K562 (cell line): ENCODE data around the gene CAMK1D. TPM values are rescaled to one million over a fixed set of nuclear protein-coding genes. Genes with fewer than 3 reads are reported as not detected.

Source experiments
- ATAC-seq: fragments of 200-7000 bp; cut with Tn5 transposase; 3 replicates; pipeline ENCODE4 v1.9.1; 2020; ENCODE audit warnings: moderate library complexity
- BruUV-seq: library from RNA; stranded (reverse); fragments of 400-500 nt; replicated peaks from 2 replicates; lab custom pipeline; 2021; lab: Mats Ljungman, UMichigan
- CTCF ChIA-PET: fragments of 300-600 bp; formaldehyde crosslinking; extraction: SDS; loops from one replicate; lab custom pipeline; 2021; ENCODE audit warnings: low intra/inter-chr PET ratio; lab: Yijun Ruan, JAX
- POLR2A ChIA-PET: fragments of 300-600, 350-650 bp; sonication (Branson Sonifier 250); formaldehyde crosslinking; extraction: SDS; loops from one replicate; lab custom pipeline; 2021; ENCODE audit warnings: antibody characterized with exemption, inconsistent platforms; lab: Yijun Ruan, JAX
- DNase-seq, 4 experiments: peaks; one replicate each; pipeline versions ENCODE4 v3.0.0 to v3.0.0-alpha.2; 2011 to 2018; ENCODE audit warnings: low spot score in 3 of 4, mixed read lengths in 3 of 4; ENCODE audit errors: extremely low read depth in 1 of 4
- FAIRE-seq: peaks from 2 replicates; lab custom pipeline; 2011; peaks lifted over from hg19 to GRCh38; lab: Jason Lieb, UNC
- H2AFZ ChIP-seq: 2 replicates; pipeline ENCODE4 v1.6.0; 2011; ENCODE audit warnings: low read depth, low read length, control low read depth, inconsistent platforms
- H3K27ac ChIP-seq: fragments of 200-600 bp; 3 replicates; pipeline ENCODE4 v1.8.0; 2011; ENCODE audit warnings: low read depth, mild to moderate bottlenecking, control low read depth, inconsistent platforms, low read length, moderate library complexity, mixed read lengths; ENCODE audit errors: extremely low read depth
- H3K27me3 ChIP-seq, 2 experiments: fragments of 300-600 bp in 1 of 2; 2 replicates in 1 of 2; 3 replicates in 1 of 2; pipeline versions ENCODE4 v1.6.0 to v1.8.0; 2011; ENCODE audit warnings: inconsistent platforms in 2 of 2, low read length in 2 of 2, mild to moderate bottlenecking in 1 of 2, mixed read lengths in 1 of 2, moderate library complexity in 1 of 2; ENCODE audit not compliant: control insufficient read depth in 2 of 2, insufficient read depth in 2 of 2
- H3K36me3 ChIP-seq: fragments of 300-600 bp; 3 replicates; pipeline ENCODE4 v1.8.0; 2011; ENCODE audit warnings: mild to moderate bottlenecking, low read length, inconsistent platforms; ENCODE audit not compliant: control insufficient read depth, insufficient read depth
- H3K4me1 ChIP-seq, 2 experiments: fragments of 200-600 bp in 1 of 2; replicated peaks in 1 of 2; 2 replicates in 1 of 2; 3 replicates in 1 of 2; pipeline versions ENCODE4 v1.5.1 to v1.8.0; 2011; ENCODE audit warnings: inconsistent platforms in 2 of 2, low read length in 2 of 2, mild to moderate bottlenecking in 1 of 2, mixed read lengths in 1 of 2, moderate library complexity in 1 of 2; ENCODE audit not compliant: control insufficient read depth in 2 of 2, insufficient read depth in 2 of 2
- H3K4me2 ChIP-seq: 2 replicates; pipeline ENCODE4 v1.6.1; 2011; ENCODE audit warnings: low read length, control low read depth, inconsistent platforms, mixed read lengths; ENCODE audit not compliant: insufficient read depth
- H3K4me3 ChIP-seq: fragments of 200-600 bp; sonication (generic), shearing (Covaris generic); 2 replicates; pipeline ENCODE4 v1.5.1; 2016; ENCODE audit warnings: control low read depth, inconsistent platforms
- H3K79me2 ChIP-seq: fragments of 200-600 bp; 3 replicates; pipeline ENCODE4 v1.8.0; 2011; ENCODE audit warnings: low read length, inconsistent platforms; ENCODE audit not compliant: control insufficient read depth, insufficient read depth
- H3K9ac ChIP-seq, 2 experiments: 2 replicates each; pipeline versions ENCODE4 v1.6.0 to v1.6.1; 2011; ENCODE audit warnings: low read depth in 2 of 2, low read length in 2 of 2, control low read depth in 1 of 2, inconsistent platforms in 1 of 2, mild to moderate bottlenecking in 1 of 2, mixed read lengths in 1 of 2; ENCODE audit not compliant: insufficient read depth in 1 of 2
- H3K9me1 ChIP-seq: one replicate; pipeline ENCODE4 v1.6.0; 2011; ENCODE audit warnings: inconsistent platforms, mild to moderate bottlenecking, low read length, moderate library complexity; ENCODE audit not compliant: control insufficient read depth, insufficient read depth
- H3K9me3 ChIP-seq: replicated peaks from 2 replicates; pipeline ENCODE4 v1.5.1; 2011; ENCODE audit warnings: low read depth, low read length, inconsistent platforms; ENCODE audit not compliant: control insufficient read depth, insufficient read depth
- H4K20me1 ChIP-seq: replicated peaks from 2 replicates; pipeline ENCODE4 v1.6.1; 2011; ENCODE audit warnings: low read length, inconsistent platforms, mixed read lengths; ENCODE audit not compliant: control insufficient read depth, insufficient read depth
- CCNT2 ChIP-seq: IDR thresholded peaks from 2 replicates; pipeline ENCODE4 v1.6.1; 2011; ENCODE audit warnings: borderline replicate concordance, low read depth, mild to moderate bottlenecking, moderate library complexity, mixed read lengths, low read length; ENCODE audit not compliant: insufficient read length; ENCODE audit errors: extremely low read depth
- ETV1 ChIP-seq: fragments of 450-650 bp; conservative IDR thresholded peaks from 2 replicates; pipeline ENCODE4 v1.6.1; 2016; ENCODE audit warnings: missing genetic modification characterization, control low read depth, low read depth, missing compliant biosample characterization
- MLX ChIP-seq, 2 experiments: fragments of 450-650 bp in 1 of 2; sonication (generic) in 1 of 2; formaldehyde crosslinking; conservative IDR thresholded peaks; 2 replicates each; pipeline versions ENCODE4 v1.4.0 to v1.8.1; 2020 to 2022; ENCODE audit warnings: mild to moderate bottlenecking in 1 of 2, missing genetic modification reagents in 1 of 2
- SMARCB1 ChIP-seq: IDR thresholded peaks from 2 replicates; pipeline ENCODE4 v1.6.1; 2011; ENCODE audit warnings: improper control_type of control experiment, low read depth; ENCODE audit not compliant: insufficient read length
- SMARCC2 ChIP-seq: fragments of 450-650 bp; IDR thresholded peaks from 2 replicates; pipeline ENCODE4 v1.6.1; 2017; ENCODE audit warnings: antibody characterized with exemption, moderate library complexity, mild to moderate bottlenecking, low read depth
- ZNF655 ChIP-seq: fragments of 250-450 bp; sonication (Bioruptor Pico); IDR thresholded peaks from 2 replicates; pipeline ENCODE4 v1.5.0; 2021
- WGBS: fragments of 100-300 bp; shearing (Covaris generic); methylation state at CpG from one replicate; pipeline ENCODE4 v1.1.6; 2016; ENCODE audit warnings: low coverage, mixed read lengths; ENCODE audit not compliant: insufficient coverage; ENCODE audit errors: missing lambda C conversion rate; 5-methylcytosine and 5-hydroxymethylcytosine counted together
- in situ Hi-C: fragments of 300-500 bp; cut with MboI; formaldehyde crosslinking; loops from 4 replicates; pipeline ENCODE4 v1.15.0; 2018; ENCODE audit warnings: inconsistent platforms, mixed read lengths
- intact Hi-C: fragments of 100-400 bp; cut with micrococcal nuclease; formaldehyde crosslinking; loops from 2 replicates; pipeline ENCODE4 v1.14.2; 2022
- polyA plus RNA-seq, 8 experiments: library from polyadenylated mRNA; depleted of rRNA in 4 of 8; stranded (reverse) in 5 of 8; unstranded in 3 of 8; fragments of >200 nt; fragmentation: Nextera tagmentation in 2 of 8; fragmentation: Illumina TruSeq in 1 of 8; extraction: Ambion mirVana in 2 of 8; extraction: Trizol in 1 of 8; gene quantifications; 2 replicates each; pipeline versions ENCODE4 v1.2.1 to v1.2.3, GENCODE V29; 2011 to 2014; ENCODE audit warnings: inconsistent platforms in 1 of 8, missing spikeins in 1 of 8
- total RNA-seq, 7 experiments: library from RNA; depleted of rRNA in 6 of 7; stranded (reverse); fragments of >200 nt in 6 of 7; fragmentation: Illumina TruSeq in 2 of 7; extraction: Trizol in 2 of 7; gene quantifications; 2 replicates each; pipeline versions ENCODE4 v1.2.1 to v1.2.3, GENCODE V29; 2011 to 2021; ENCODE audit warnings: low replicate concordance in 1 of 7
- TF ChIP-seq, protein P1 (sequence below): fragments of 450-650 bp; IDR thresholded peaks from 2 replicates; pipeline ENCODE4 v1.6.1; 2016; ENCODE audit warnings: low read depth

CAMK1D gene
- total and polyA plus RNA-seq, 9 of the 15 experiments (the other 6 are each of a cell fraction or from before 2014, with no cell fraction given), result 0.12 to 0.24 (median 0.20) TPM; not detected in 5

- in situ Hi-C loops (no loop called here), intact Hi-C loops (no loop called here)
- no TSS peak for BruUV-seq
- no peak for DNase-seq
- no peaks in the 10 kb centered on the region; a peak in 1 of 5 replicates for H3K4me1 ChIP-seq
- H3K4me3 ChIP-seq, result no peak overlapping the region
- H4K20me1 ChIP-seq, result no peaks in the 10 kb centered on the region
- H3K27ac ChIP-seq, result no peak overlapping the region
- no peak overlapping the region for H3K4me2 ChIP-seq
- H2AFZ ChIP-seq, result no peak overlapping the region
- CTCF ChIA-PET, result no interaction called here
- ATAC-seq, result no peak
- no peaks in the 10 kb centered on the region for H3K9me3 ChIP-seq
- TF ChIP-seq ETV1 (tag) (no peak), ZNF655 (CRISPR knock-in tag) (no peak), SMARCB1 (no peak), MLX (CRISPR knock-in tag; conservative IDR thresholded peaks at IDR 0.05) (no peak), SMARCC2 (no peak), CCNT2 (no peak)
- TF ChIP-seq, protein P1, sequence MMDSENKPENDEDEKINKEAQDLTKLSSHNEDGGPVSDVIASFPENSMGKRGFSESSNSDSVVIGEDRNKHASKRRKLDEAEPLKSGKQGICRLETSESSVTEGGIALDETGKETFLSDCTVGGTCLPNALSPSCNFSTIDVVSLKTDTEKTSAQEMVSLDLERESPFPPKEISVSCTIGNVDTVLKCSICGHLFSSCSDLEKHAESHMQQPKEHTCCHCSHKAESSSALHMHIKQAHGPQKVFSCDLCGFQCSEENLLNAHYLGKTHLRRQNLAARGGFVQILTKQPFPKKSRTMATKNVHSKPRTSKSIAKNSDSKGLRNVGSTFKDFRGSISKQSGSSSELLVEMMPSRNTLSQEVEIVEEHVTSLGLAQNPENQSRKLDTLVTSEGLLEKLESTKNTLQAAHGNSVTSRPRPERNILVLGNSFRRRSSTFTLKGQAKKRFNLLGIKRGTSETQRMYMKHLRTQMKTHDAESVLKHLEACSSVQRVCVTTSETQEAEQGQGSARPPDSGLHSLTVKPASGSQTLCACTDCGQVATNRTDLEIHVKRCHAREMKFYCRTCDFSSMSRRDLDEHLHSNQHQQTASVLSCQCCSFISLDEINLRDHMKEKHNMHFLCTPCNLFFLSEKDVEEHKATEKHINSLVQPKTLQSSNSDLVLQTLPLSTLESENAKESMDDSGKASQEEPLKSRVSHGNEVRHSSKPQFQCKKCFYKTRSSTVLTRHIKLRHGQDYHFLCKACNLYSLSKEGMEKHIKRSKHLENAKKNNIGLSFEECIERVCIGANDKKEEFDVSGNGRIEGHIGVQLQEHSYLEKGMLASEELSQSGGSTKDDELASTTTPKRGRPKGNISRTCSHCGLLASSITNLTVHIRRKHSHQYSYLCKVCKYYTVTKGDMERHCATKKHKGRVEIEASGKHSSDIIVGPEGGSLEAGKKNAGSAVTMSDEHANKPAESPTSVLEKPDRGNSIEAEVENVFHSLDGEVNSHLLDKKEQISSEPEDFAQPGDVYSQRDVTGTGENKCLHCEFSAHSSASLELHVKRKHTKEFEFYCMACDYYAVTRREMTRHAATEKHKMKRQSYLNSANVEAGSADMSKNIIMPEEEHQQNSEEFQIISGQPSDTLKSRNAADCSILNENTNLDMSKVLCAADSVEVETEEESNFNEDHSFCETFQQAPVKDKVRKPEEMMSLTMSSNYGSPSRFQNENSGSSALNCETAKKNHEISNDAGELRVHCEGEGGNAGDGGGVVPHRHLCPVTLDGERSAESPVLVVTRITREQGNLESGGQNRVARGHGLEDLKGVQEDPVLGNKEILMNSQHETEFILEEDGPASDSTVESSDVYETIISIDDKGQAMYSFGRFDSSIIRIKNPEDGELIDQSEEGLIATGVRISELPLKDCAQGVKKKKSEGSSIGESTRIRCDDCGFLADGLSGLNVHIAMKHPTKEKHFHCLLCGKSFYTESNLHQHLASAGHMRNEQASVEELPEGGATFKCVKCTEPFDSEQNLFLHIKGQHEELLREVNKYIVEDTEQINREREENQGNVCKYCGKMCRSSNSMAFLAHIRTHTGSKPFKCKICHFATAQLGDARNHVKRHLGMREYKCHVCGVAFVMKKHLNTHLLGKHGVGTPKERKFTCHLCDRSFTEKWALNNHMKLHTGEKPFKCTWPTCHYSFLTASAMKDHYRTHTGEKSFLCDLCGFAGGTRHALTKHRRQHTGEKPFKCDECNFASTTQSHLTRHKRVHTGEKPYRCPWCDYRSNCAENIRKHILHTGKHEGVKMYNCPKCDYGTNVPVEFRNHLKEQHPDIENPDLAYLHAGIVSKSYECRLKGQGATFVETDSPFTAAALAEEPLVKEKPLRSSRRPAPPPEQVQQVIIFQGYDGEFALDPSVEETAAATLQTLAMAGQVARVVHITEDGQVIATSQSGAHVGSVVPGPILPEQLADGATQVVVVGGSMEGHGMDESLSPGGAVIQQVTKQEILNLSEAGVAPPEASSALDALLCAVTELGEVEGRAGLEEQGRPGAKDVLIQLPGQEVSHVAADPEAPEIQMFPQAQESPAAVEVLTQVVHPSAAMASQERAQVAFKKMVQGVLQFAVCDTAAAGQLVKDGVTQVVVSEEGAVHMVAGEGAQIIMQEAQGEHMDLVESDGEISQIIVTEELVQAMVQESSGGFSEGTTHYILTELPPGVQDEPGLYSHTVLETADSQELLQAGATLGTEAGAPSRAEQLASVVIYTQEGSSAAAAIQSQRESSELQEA, result no peak
- TF ChIP-seq, all 486 proteins: peak for 0
- Histone ChIP-seq H3K9me1 (no peaks in the 10 kb centered on the region), H3K27me3 (peaks cover 0 to 13% of the 10 kb centered on the region in 2 experiments; a peak in 1 of 5 replicates), H3K9ac (no peak overlapping the region), H3K79me2 (no peaks in the 10 kb centered on the region), H3K36me3 (no peaks in the 10 kb centered on the region)
- FAIRE-seq, result no peak
- 0% methylated on average over 3 of the region's 3 CpGs for WGBS
- POLR2A ChIA-PET, result no interaction called here
Measured at GRCh38 chr10:12877150-12877549, 527.8 kb downstream of the CAMK1D start.
